ENCODE measurements around the gene SIGLEC14.

Gene SIGLEC14

DNA sequence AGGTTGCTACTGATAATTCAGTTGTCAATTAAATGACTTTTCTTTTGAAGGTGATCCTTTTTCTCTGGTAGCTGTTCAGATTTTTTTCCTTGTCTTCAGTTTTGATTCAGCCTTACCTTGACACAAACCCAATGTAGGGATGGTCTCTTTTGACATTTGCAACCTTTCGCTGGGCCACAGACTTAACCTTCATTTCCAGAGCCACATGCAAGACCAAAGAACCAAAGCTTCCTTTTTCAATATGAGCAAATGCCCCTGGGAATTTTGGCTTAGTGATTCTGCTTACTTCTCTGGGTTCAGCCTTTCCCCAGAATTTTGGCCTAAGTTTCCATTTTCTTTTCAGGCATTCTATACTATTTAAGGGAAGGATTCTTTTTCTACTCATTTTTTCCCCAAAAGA is 36.0 kb downstream of the SIGLEC14 start:
- DNase-seq = no peak

DNA sequence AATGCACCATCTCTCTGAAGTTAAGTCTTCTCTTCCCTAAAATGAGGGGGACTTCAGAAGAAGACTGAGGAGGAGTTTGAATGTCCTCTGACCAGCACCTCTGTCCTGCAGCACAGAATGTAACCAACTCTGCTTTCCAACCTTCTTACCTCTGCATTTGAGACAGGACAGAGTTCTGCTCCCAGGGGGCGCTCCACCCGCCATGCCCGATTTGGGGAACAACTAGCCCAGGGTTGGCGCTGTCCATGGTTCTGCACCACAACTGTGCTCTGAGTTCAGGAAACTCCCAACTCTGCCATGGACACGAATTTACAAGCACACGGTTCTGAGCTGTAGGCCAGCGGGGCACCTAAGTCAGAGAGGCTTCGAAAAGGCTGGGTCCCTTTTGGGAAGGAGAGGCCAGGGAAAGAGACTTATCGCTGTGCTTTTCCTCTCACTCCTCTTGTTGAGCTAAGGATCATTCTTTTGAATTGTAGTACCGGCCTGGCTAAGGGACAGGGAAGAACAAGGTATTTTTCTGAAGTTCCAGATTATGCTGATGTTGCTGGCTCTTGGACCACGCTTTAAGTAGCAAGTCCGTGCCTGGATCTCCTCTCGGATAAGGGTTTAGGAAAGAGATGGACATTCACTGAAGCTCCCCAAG is 38.6 kb downstream of the SIGLEC14 start:
- DNase-seq = peak; percentile 57

- DNase-seq = no peak
Measured at GRCh38 chr19:51607077-51607476, 39.5 kb downstream of the SIGLEC14 start.

GRCh38 chr19:51602189-51602854 is 44.3 kb downstream of the SIGLEC14 start:
- DNase-seq = no peak

DNA sequence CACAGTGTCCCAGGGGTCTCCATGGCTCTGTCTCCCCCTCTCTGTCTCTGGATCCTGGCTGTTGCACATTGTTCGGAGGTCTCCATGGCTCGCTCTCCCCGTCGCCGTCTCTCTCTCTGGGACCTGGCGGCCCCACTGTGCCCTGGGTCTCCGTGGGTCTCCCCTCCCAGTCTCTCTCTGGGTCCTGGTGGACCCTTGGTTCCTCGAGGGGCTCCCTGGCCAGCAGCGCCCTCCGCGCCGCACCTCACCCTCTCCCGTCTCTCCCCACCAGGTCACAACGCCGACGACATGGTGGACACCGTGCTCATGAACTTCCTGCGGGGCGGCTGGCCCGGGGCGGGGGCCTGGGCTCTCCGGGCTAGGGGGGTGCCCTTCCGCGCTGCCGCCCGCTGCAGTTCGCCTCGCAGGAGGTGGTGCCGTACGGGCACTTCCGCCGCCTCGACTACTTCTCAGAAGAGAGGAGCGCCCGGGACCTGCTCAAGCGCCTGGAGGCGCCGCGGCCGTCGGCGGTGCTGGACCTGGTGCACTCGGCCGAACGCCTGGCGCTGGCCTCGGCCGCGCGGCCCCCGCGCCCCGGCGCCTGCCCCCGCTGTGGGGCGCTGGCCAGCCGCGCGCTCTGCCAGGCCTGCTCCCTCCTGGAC is 45.6 kb downstream of the SIGLEC14 start:
- DNase-seq = no peak

- no peak for DNase-seq
Measured at GRCh38 chr19:51599084-51599483, 47.5 kb downstream of the SIGLEC14 start.

DNA sequence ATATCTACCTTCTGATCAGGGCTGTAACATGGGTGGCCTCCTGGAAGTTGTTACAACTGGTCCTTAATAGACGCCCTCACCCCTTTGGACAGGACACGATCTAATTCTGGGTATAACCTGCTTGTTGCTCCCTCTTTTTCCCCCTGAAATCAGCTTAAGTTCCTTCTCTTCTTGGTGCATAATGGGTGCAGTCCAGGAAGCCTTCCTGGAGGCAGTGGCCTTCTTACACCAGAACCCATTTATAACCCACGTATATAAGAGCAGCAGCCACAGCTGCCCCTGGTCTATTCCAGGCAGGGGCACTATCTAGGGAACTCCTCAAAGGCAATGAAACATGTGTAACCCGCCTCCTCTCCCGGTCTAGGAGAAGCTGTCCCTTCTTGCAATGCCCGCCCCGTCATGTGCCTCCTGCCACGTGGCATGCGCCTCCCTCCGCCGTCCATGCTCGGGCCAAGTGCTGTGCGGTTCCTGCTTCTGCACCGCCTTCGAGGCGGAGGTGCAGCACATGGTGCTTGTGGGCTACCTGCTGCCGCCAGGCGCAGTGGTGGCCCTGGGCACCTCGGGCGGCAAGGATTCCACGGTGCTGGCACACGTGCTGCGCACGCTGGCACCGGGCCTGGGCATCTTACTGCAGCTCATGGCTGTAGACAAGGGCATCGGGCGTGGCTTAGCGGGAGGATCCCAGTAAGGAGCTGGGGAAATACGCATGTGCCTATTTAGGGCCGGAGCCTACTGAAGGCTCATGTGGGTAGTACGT is 48.3 kb downstream of the SIGLEC14 start:
- no peak for DNase-seq

DNA sequence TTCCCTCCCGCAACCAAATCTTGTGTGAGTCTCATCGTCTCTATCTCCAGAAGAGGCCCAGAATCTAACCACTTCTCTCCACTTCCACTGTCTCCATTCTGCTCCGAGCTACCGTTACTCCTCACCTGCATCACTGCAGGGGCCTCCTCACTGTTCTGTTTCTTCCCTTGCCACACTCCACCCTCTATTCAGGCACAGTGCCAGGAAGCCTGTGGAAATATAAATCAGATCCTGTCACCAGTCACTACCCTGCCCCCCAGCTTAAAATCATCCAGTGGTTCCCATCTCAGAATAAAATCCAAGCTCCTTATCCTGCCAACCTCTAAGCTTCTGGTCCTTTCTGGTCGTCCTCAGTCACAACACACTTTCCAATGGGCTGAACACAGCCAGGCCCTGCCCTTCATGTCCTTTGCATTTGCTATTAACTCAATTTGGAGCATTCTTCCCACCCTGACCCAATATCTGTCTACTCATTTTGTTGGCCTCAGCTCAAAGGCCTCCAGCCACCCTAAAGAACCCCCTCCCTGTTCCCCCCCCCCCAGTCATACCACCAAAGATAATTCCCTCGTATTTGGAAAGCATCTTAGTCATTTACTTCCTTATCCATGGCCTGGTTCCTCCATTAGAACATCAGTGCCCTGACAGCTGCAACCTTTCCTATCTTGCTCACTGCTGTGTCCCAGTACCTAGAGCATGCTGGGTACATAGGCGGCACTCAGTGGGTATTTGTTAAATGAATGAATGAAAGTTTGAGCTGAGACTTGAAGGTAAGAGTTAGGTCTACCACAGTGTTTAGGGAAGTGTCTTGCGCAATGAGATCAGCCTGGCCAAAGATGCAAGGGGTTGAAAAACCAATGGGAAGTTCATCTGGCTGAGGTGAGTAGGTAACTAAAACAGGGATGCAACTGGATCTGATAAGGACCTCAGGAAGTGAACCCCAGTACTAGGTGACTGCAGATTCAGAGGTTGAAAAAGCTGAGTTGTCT is 51.1 kb downstream of the SIGLEC14 start:
- DNase-seq = no peak

DNA sequence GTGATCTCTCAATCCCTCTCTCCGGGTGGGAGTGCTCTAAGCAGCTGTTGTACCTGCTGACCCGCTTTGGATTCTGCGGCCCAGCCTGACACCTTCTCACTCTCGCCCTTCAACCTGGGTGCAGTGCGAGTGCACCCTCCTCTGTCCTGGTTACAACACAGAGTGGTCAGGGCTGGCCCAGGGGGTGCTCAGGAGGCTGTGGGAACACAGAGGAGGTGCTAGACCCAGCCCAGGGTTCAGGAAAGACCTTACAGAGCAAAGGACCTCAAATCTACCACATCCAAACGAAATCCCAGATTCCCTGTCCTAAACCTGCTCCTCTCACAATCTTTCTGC is 51.9 kb downstream of the SIGLEC14 start:
- no peak for DNase-seq

- peak; percentile 95 for DNase-seq
Measured at GRCh38 chr19:51593969-51594773, 52.5 kb downstream of the SIGLEC14 start.

- DNase-seq = no peak
Measured at GRCh38 chr19:51593138-51593890, 53.3 kb downstream of the SIGLEC14 start.
